Type B pancreatic cell (in vitro differentiated cells): Measurements from ENCODE around the gene LRFN4. TPM values are rescaled to one million over a fixed set of nuclear protein-coding genes. Genes with fewer than 3 reads are reported as not detected.

Experiments used
- DNase-seq: peaks from one replicate; pipeline ENCODE4 v3.0.0; 2021; ENCODE audit warnings: mixed read lengths; ENCODE audit not compliant: unreplicated experiment; ENCODE audit errors: extremely low spot score
- H3K27ac Mint-ChIP-seq: 2 replicates; pipeline ENCODE4 v1.8.0; 2021; ENCODE audit warnings: mild to moderate bottlenecking, mixed read lengths
- H3K27me3 Mint-ChIP-seq: 2 replicates; pipeline ENCODE4 v1.8.0; 2021; ENCODE audit warnings: mixed read lengths
- H3K36me3 Mint-ChIP-seq: 2 replicates; pipeline ENCODE4 v1.8.0; 2021; ENCODE audit warnings: mixed read lengths
- H3K4me1 Mint-ChIP-seq: one replicate; pipeline ENCODE4 v1.8.0; 2021; ENCODE audit warnings: mixed read lengths; ENCODE audit not compliant: unreplicated experiment
- H3K4me3 Mint-ChIP-seq: 2 replicates; pipeline ENCODE4 v1.8.0; 2021; ENCODE audit warnings: mild to moderate bottlenecking, mixed read lengths
- H3K9me3 Mint-ChIP-seq: 2 replicates; pipeline ENCODE4 v1.8.0; 2021; ENCODE audit warnings: mixed read lengths
- total RNA-seq: library from RNA; stranded (reverse); gene quantifications from 2 replicates; pipeline ENCODE4 v1.2.1, GENCODE V29; 2021; ENCODE audit warnings: low replicate concordance
- TF ChIP-seq, protein P1 (sequence below): fragments of 200-600 bp; sonication (generic); conservative IDR thresholded peaks from 2 replicates; pipeline ENCODE4 v1.5.0; 2021; ENCODE audit warnings: antibody characterized with exemption, mild to moderate bottlenecking

Gene LRFN4
- total RNA-seq, 1 donor from 2014 or later: 28.5 TPM

- Mint-ChIP-seq H3K4me1 (peaks cover 5% of the 10 kb centered on the region), H3K4me3 (no peak overlapping the region), H3K27me3 (no peaks in the 10 kb centered on the region), H3K9me3 (no peaks in the 10 kb centered on the region), H3K36me3 (no peaks in the 10 kb centered on the region), H3K27ac (no peak overlapping the region)
- DNase-seq: no peak
- TF ChIP-seq, protein P1, sequence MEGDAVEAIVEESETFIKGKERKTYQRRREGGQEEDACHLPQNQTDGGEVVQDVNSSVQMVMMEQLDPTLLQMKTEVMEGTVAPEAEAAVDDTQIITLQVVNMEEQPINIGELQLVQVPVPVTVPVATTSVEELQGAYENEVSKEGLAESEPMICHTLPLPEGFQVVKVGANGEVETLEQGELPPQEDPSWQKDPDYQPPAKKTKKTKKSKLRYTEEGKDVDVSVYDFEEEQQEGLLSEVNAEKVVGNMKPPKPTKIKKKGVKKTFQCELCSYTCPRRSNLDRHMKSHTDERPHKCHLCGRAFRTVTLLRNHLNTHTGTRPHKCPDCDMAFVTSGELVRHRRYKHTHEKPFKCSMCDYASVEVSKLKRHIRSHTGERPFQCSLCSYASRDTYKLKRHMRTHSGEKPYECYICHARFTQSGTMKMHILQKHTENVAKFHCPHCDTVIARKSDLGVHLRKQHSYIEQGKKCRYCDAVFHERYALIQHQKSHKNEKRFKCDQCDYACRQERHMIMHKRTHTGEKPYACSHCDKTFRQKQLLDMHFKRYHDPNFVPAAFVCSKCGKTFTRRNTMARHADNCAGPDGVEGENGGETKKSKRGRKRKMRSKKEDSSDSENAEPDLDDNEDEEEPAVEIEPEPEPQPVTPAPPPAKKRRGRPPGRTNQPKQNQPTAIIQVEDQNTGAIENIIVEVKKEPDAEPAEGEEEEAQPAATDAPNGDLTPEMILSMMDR: no peak
Observed at GRCh38 chr11:66834943-66835342, 21.9 kb upstream of the LRFN4 start.

GRCh38 chr11:66835768-66836405, 21.0 kb upstream of the LRFN4 start:
- DNase-seq: no peak
- Mint-ChIP-seq H3K36me3 (no peaks in the 10 kb centered on the region), H3K9me3 (no peaks in the 10 kb centered on the region), H3K27me3 (no peaks in the 10 kb centered on the region), H3K4me1 (peaks cover 5% of the 10 kb centered on the region), H3K4me3 (no peak overlapping the region), H3K27ac (no peak overlapping the region)
- TF ChIP-seq, protein P1: no peak

DNA sequence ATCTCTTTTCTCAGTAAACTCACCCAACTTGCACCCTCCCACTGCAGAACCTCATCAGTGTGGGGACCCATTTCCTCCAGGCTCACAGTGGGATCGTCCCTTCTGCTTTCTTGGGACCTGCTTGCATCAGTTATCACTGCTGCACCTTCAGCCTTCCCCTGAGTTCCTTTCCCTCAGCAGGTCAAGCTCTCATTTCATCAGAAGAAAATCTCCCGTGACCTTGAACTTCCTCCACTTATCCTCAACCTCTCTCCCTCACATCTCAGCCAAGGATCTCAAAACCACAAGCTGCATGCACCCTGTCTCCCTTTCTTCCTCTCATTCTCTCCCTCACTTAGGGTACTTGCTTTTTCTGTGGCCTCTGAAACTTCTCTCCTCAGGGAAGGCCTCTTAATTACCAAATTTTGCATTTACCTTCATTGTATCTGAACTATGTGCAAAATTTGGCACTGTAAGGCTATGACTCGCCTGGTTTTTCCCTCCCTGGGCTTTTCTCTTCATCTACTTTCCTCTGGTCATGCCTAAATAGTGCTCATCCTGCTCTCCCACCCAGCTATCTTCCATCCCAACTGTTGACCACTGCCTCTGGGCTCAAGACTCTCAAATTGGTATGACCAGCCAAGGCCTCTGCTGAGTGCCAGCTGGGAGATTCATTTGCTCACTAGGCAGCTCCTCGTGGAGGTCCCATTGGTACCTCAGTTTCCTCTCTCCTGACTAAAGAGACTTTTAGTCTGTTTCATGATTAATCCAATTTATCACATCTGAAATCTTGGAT, 16.4 kb upstream of the LRFN4 start:
- TF ChIP-seq, protein P1: no peak
- DNase-seq: no peak

DNA sequence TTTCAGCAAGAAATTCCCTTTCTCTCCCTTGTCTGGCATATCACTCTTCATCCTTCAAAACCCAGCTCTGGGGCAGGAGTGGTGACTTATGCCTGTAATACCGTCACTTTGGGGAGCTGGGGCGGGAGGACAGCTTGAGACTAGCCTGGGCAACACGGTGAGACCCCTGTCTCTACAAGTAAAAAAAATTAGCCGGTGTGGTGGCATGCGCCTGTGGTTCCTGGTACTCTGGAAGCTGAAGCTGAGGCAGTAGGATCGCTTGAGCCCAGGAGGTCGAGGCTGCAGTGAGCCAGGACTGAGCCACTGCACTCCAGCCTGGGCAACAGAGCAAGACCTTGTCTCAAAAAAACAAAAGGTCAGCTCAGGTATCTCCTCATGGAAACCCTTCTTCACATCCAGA, 15.0 kb upstream of the LRFN4 start:
- TF ChIP-seq, protein P1: no peak
- H3K27me3 Mint-ChIP-seq: no peaks in the 10 kb centered on the region

More for the DNA sequence above, 16.4 kb upstream of the LRFN4 start:
- Mint-ChIP-seq H3K9me3 (no peaks in the 10 kb centered on the region), H3K36me3 (peaks cover 4% of the 10 kb centered on the region), H3K4me1 (peaks cover 21% of the 10 kb centered on the region), H3K4me3 (peak overlapping the region; percentile 3), H3K27ac (peak overlapping the region; percentile 31), H3K27me3 (no peaks in the 10 kb centered on the region)

DNA sequence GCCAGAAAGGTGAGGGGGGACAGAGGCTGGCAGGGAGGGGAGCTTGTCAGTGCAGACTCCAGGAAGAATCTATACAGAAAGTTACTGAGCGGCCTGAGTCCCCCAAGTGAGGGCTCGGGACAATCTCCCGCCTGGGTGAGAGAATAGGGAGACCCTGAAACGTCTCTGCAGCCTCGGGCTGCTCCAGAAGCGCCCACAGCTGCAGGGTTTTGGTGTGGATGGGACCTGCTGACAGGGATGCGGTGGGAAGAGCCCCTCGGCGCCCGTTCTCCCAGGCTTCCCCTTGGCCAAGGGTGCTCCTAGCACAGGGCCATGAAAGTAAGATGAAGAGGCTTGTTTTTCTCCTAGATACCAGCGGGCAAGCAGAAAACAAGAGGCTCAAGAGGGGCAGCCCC, 14.4 kb upstream of the LRFN4 start:
- Mint-ChIP-seq H3K36me3 (peaks cover 4% of the 10 kb centered on the region), H3K4me3 (peak overlapping the region; percentile 91), H3K27ac (peak overlapping the region; percentile 91), H3K9me3 (no peaks in the 10 kb centered on the region), H3K27me3 (no peaks in the 10 kb centered on the region), H3K4me1 (peaks cover 21% of the 10 kb centered on the region)
- TF ChIP-seq, protein P1: no peak
- no peak for DNase-seq

More for the DNA sequence above, 15.0 kb upstream of the LRFN4 start:
- Mint-ChIP-seq H3K4me1 (peaks cover 21% of the 10 kb centered on the region), H3K9me3 (no peaks in the 10 kb centered on the region), H3K4me3 (peak overlapping the region; percentile 91), H3K36me3 (peaks cover 4% of the 10 kb centered on the region), H3K27ac (peak overlapping the region; percentile 91)
- no peak for DNase-seq
